GM19463 (cell line): ENCODE data around the gene LAX1.

ENCODE experiments used
- ATAC-seq: cut with Tn5 transposase; IDR thresholded peaks from one replicate; pipeline ENCODE4 v1.9.1; 2021; ENCODE audit warnings: mild to moderate bottlenecking, moderate library complexity; ENCODE audit not compliant: unreplicated experiment

LAX1 gene

GRCh38 chr1:203799971-203800370 is 35.0 kb downstream of the LAX1 start:
- no peak for ATAC-seq

GRCh38 chr1:203805689-203806088 is 40.7 kb downstream of the LAX1 start:
- ATAC-seq, result no peak

GRCh38 chr1:203807196-203807595 is 42.2 kb downstream of the LAX1 start:
- no peak for ATAC-seq

- ATAC-seq, result no peak
These were observed 48.8 kb downstream of the LAX1 start for GRCh38 chr1:203813581-203814341.

GRCh38 chr1:203818399-203818798 is 53.4 kb downstream of the LAX1 start:
- no peak for ATAC-seq

- ATAC-seq, result no peak
These were observed 58.3 kb downstream of the LAX1 start for GRCh38 chr1:203823306-203823705.
